K562 (cell line): ENCODE results near the gene ICAM1. TPM values are rescaled to one million over a fixed set of nuclear protein-coding genes. Genes with fewer than 3 reads are reported as not detected.

Experiments
- BCOR ChIP-seq: fragments of 450-650 bp; IDR thresholded peaks from 2 replicates; pipeline ENCODE4 v1.6.1; 2016
- BHLHE40 ChIP-seq: IDR thresholded peaks from 2 replicates; pipeline ENCODE4 v1.6.1; 2011; ENCODE audit warnings: low read length, improper control_type of control experiment
- CREM ChIP-seq: IDR thresholded peaks from 2 replicates; pipeline ENCODE4 v1.6.1; 2014; ENCODE audit warnings: antibody characterized with exemption, low read depth
- ETV6 ChIP-seq, 3 experiments: fragments of 150-350 bp in 1 of 3; sonication (generic) in 1 of 3; formaldehyde crosslinking in 1 of 3; IDR thresholded peaks; 2 replicates each; pipeline versions ENCODE4 v1.6.1 to v1.8.0; 2014 to 2022; ENCODE audit warnings: borderline replicate concordance in 2 of 3, low read depth in 2 of 3, antibody characterized with exemption in 1 of 3, low read length in 1 of 3, mild to moderate bottlenecking in 1 of 3, missing genetic modification reagents in 1 of 3
- GATAD2A ChIP-seq: fragments of 450-650 bp; IDR thresholded peaks from 2 replicates; pipeline ENCODE4 v1.6.1; 2017
- HIVEP1 ChIP-seq: fragments of 250-450 bp; sonication (Bioruptor Pico); IDR thresholded peaks from 2 replicates; pipeline ENCODE4 v1.4.0; 2020; ENCODE audit warnings: mild to moderate bottlenecking
- KLF10 ChIP-seq: fragments of 250-450 bp; sonication (Bioruptor Pico); IDR thresholded peaks from 2 replicates; pipeline ENCODE4 v1.6.1; 2021; ENCODE audit warnings: matching md5 sums
- MAFK ChIP-seq: IDR thresholded peaks from 2 replicates; pipeline ENCODE4 v1.6.1; 2011; ENCODE audit warnings: low read length, improper control_type of control experiment
- NFATC3 ChIP-seq: fragments of 450-650 bp; IDR thresholded peaks from 2 replicates; pipeline ENCODE4 v1.6.1; 2017; ENCODE audit warnings: mild to moderate bottlenecking
- NR4A1 ChIP-seq, 2 experiments: fragments of 250-450 bp in 1 of 2; fragments of 450-650 bp in 1 of 2; sonication (Bioruptor Pico) in 1 of 2; IDR thresholded peaks; 2 replicates each; pipeline versions ENCODE4 v1.4.0 to v1.6.1; 2016 to 2020; ENCODE audit warnings: mild to moderate bottlenecking in 2 of 2, missing compliant biosample characterization in 1 of 2, missing genetic modification characterization in 1 of 2, moderate library complexity in 1 of 2
- POLR3G ChIP-seq: IDR thresholded peaks from 2 replicates; pipeline ENCODE4 v1.6.1; 2011; ENCODE audit not compliant: insufficient read length, insufficient replicate concordance; ENCODE audit errors: extremely low read depth
- POU5F1 ChIP-seq: fragments of 150-350 bp; IDR thresholded peaks from 2 replicates; pipeline ENCODE4 v1.6.1; 2014; ENCODE audit warnings: borderline replicate concordance, low read length, low read depth, mild to moderate bottlenecking; ENCODE audit not compliant: partially characterized antibody
- RBM17 ChIP-seq: fragments of 200-400 bp; formaldehyde crosslinking; IDR thresholded peaks from 2 replicates; pipeline ENCODE4 v1.6.1; 2017; ENCODE audit warnings: low read depth, mild to moderate bottlenecking, low read length, borderline replicate concordance
- SMAD2 ChIP-seq: fragments of 150-350 bp; IDR thresholded peaks from 2 replicates; pipeline ENCODE4 v1.6.1; 2014; ENCODE audit warnings: low read depth, mild to moderate bottlenecking, low read length
- SRSF3 ChIP-seq: fragments of 200-400 bp; formaldehyde crosslinking; IDR thresholded peaks from 2 replicates; pipeline ENCODE4 v1.6.1; 2016; ENCODE audit warnings: mild to moderate bottlenecking, low read length, moderate library complexity; ENCODE audit not compliant: insufficient read depth
- TOE1 ChIP-seq, 2 experiments: fragments of 450-650 bp in 1 of 2; sonication (generic) in 1 of 2; formaldehyde crosslinking in 1 of 2; IDR thresholded peaks; 2 replicates each; pipeline versions ENCODE4 v1.7.1 to v1.8.0; 2016 to 2022; ENCODE audit warnings: borderline replicate concordance in 2 of 2, mild to moderate bottlenecking in 2 of 2, antibody characterized with exemption in 1 of 2, inconsistent platforms in 1 of 2, low read depth in 1 of 2, missing genetic modification reagents in 1 of 2, moderate library complexity in 1 of 2
- ZNF24 ChIP-seq: fragments of 450-650 bp; IDR thresholded peaks from 2 replicates; pipeline ENCODE4 v1.6.1; 2016
- ZNF583 ChIP-seq: fragments of 250-450 bp; sonication (Bioruptor Pico); IDR thresholded peaks from 2 replicates; pipeline ENCODE4 v1.4.0; 2020
- polyA plus RNA-seq, 8 experiments: library from polyadenylated mRNA; depleted of rRNA in 4 of 8; stranded (reverse) in 5 of 8; unstranded in 3 of 8; fragments of >200 nt; fragmentation: Nextera tagmentation in 2 of 8; fragmentation: Illumina TruSeq in 1 of 8; extraction: Ambion mirVana in 2 of 8; extraction: Trizol in 1 of 8; gene quantifications; 2 replicates each; pipeline versions ENCODE4 v1.2.1 to v1.2.3, GENCODE V29; 2011 to 2014; ENCODE audit warnings: inconsistent platforms in 1 of 8, missing spikeins in 1 of 8
- total RNA-seq, 7 experiments: library from RNA; depleted of rRNA in 6 of 7; stranded (reverse); fragments of >200 nt in 6 of 7; fragmentation: Illumina TruSeq in 2 of 7; extraction: Trizol in 2 of 7; gene quantifications; 2 replicates each; pipeline versions ENCODE4 v1.2.1 to v1.2.3, GENCODE V29; 2011 to 2021; ENCODE audit warnings: low replicate concordance in 1 of 7
- TF ChIP-seq, protein P1 (sequence below): fragments of 450-650 bp; formaldehyde crosslinking; IDR thresholded peaks from 2 replicates; pipeline ENCODE4 v1.4.0; 2020; ENCODE audit warnings: mild to moderate bottlenecking, moderate library complexity
- TF ChIP-seq, protein P2 (sequence below): fragments of 250-450 bp; sonication (Bioruptor Pico); IDR thresholded peaks from 2 replicates; pipeline ENCODE4 v1.5.0; 2022; ENCODE audit warnings: mild to moderate bottlenecking
- TF ChIP-seq, protein P3 (sequence below): fragments of 250-450 bp; sonication (Bioruptor Pico); IDR thresholded peaks from 2 replicates; pipeline ENCODE4 v1.8.0; 2022; ENCODE audit warnings: moderate library complexity, mild to moderate bottlenecking, inconsistent platforms
- TF ChIP-seq, protein P4 (sequence below), 3 experiments: fragments of 200-800 bp in 1 of 3; sonication (Bioruptor generic) in 1 of 3; sonication (generic) in 1 of 3; formaldehyde crosslinking in 1 of 3; IDR thresholded peaks; 2 replicates each; pipeline versions ENCODE4 v1.6.1 to v1.8.0; 2016 to 2022; ENCODE audit warnings: mild to moderate bottlenecking in 2 of 3, missing compliant biosample characterization in 2 of 3, missing genetic modification characterization in 2 of 3, missing genetic modification reagents in 1 of 3

ICAM1 gene
- total and polyA plus RNA-seq, 9 of the 15 experiments (the other 6 are each of a cell fraction or from before 2014, with no cell fraction given) = 2.3 to 24.4 (median 13.4) TPM

DNA sequence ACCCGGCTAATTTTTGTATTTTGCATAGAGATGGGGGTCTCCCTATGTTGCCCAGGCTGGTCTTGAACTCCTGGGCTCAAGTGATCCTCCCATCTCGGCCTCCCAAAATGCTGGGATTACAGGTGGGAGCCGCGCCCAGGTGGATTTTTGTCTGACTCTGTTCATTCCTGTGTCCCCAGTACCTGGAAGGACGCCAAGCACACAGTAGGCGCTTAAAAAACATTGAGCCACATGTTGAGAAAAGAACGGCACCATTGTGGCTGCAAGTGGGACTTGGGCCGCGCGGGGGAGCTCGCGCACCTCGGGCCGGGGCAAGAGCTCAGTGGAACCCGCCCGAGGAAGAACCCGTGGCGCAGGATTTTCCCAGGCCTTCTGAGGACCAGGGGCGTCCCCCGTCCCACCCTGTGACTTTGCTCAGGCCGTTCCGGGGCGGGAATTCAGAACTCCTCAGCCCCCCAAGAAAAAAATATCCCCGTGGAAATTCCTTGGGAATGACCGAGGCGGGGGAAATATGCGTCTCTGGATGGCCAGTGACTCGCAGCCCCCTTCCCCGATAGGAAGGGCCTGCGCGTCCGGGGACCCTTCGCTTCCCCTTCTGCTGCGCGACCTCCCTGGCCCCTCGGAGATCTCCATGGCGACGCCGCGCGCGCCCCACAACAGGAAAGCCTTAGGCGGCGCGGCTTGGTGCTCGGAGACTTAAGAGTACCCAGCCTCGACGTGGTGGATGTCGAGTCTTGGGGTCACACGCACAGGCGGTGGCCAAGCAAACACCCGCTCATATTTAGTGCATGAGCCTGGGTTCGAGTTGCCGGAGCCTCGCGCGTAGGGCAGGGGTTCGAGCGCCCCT lies 1.4 kb upstream of the ICAM1 start (continued):
- TF ChIP-seq POU5F1 (no peak), ZNF24 (no peak), POLR3G (no peak), RBM17 (no peak), HIVEP1 (no peak), BHLHE40 (peak; percentile 43; the same call in 1 of the 2 replicates), ZNF583 (CRISPR knock-in tag) (no peak), TOE1 (IDR thresholded peaks at IDR 0.05; ENCODE audit: borderline replicate concordance) (no peak; the same call in 1 of the 2 replicates), TOE1 (CRISPR knock-in tag; IDR thresholded peaks at IDR 0.05; ENCODE audit: borderline replicate concordance, low read depth) (no peak), BCOR (peak; percentile 55; the same call in 1 of the 2 replicates), NFATC3 (no peak), MAFK (no peak; the same call in 1 of the 2 replicates), CREM (peak; percentile 32; the same call in 1 of the 2 replicates), ETV6 (IDR thresholded peaks at IDR 0.05; ENCODE audit: borderline replicate concordance in 1 of 2, low read depth in 2 of 2, low read length in 1 of 2) (no peak; a peak in 1 of 4 replicates), ETV6 (CRISPR knock-in tag; IDR thresholded peaks at IDR 0.05; ENCODE audit: borderline replicate concordance) (no peak), GATAD2A (no peak), NR4A1 (CRISPR knock-in tag; IDR thresholded peaks at IDR 0.05) (no peak), NR4A1 (tag; IDR thresholded peaks at IDR 0.05) (no peak), SRSF3 (no peak), SMAD2 (no peak), KLF10 (CRISPR knock-in tag) (no peak)
- TF ChIP-seq, protein P1, sequence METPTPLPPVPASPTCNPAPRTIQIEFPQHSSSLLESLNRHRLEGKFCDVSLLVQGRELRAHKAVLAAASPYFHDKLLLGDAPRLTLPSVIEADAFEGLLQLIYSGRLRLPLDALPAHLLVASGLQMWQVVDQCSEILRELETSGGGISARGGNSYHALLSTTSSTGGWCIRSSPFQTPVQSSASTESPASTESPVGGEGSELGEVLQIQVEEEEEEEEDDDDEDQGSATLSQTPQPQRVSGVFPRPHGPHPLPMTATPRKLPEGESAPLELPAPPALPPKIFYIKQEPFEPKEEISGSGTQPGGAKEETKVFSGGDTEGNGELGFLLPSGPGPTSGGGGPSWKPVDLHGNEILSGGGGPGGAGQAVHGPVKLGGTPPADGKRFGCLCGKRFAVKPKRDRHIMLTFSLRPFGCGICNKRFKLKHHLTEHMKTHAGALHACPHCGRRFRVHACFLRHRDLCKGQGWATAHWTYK (CRISPR knock-in tag) = no peak
- TF ChIP-seq, protein P2, sequence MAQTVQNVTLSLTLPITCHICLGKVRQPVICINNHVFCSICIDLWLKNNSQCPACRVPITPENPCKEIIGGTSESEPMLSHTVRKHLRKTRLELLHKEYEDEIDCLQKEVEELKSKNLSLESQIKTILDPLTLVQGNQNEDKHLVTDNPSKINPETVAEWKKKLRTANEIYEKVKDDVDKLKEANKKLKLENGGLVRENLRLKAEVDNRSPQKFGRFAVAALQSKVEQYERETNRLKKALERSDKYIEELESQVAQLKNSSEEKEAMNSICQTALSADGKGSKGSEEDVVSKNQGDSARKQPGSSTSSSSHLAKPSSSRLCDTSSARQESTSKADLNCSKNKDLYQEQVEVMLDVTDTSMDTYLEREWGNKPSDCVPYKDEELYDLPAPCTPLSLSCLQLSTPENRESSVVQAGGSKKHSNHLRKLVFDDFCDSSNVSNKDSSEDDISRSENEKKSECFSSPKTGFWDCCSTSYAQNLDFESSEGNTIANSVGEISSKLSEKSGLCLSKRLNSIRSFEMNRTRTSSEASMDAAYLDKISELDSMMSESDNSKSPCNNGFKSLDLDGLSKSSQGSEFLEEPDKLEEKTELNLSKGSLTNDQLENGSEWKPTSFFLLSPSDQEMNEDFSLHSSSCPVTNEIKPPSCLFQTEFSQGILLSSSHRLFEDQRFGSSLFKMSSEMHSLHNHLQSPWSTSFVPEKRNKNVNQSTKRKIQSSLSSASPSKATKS (CRISPR knock-in tag) = no peak
- TF ChIP-seq, protein P3, sequence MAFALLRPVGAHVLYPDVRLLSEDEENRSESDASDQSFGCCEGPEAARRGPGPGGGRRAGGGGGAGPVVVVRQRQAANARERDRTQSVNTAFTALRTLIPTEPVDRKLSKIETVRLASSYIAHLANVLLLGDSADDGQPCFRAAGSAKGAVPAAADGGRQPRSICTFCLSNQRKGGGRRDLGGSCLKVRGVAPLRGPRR (CRISPR knock-in tag) = no peak
- TF ChIP-seq, protein P4, sequence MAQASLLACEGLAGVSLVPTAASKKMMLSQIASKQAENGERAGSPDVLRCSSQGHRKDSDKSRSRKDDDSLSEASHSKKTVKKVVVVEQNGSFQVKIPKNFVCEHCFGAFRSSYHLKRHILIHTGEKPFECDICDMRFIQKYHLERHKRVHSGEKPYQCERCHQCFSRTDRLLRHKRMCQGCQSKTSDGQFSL (CRISPR knock-in tag; IDR thresholded peaks at IDR 0.05) = 0 out of 2 replicates have a peak, but pooled peaks have one; percentile 33
- TF ChIP-seq, protein P4 (tag; IDR thresholded peaks at IDR 0.05) = no peak
